K562 (cell line): ENCODE measurements around the gene HEXIM2. TPM values are rescaled to one million over a fixed set of nuclear protein-coding genes. Genes with fewer than 3 reads are reported as not detected.

Experiments used
- CHD2 ChIP-seq: IDR thresholded peaks from 2 replicates; pipeline ENCODE4 v1.6.1; 2011; ENCODE audit warnings: low read depth, low read length
- EP400 ChIP-seq: fragments of 450-650 bp; IDR thresholded peaks from 2 replicates; pipeline ENCODE4 v1.6.1; 2017; ENCODE audit warnings: antibody characterized with exemption, mild to moderate bottlenecking, moderate library complexity
- HMG20B ChIP-seq: fragments of 250-450 bp; sonication (Bioruptor Pico); IDR thresholded peaks from 2 replicates; pipeline ENCODE4 v1.5.0; 2021; ENCODE audit warnings: mild to moderate bottlenecking
- HNRNPLL ChIP-seq: fragments of 200-400 bp; formaldehyde crosslinking; IDR thresholded peaks from 2 replicates; pipeline ENCODE4 v1.6.1; 2017; ENCODE audit warnings: low read length, low read depth, mild to moderate bottlenecking; ENCODE audit not compliant: poor library complexity, severe bottlenecking
- KLF13 ChIP-seq: fragments of 450-650 bp; IDR thresholded peaks from 2 replicates; pipeline ENCODE4 v1.6.1; 2016; ENCODE audit warnings: missing genetic modification characterization, low read depth, mild to moderate bottlenecking, missing compliant biosample characterization, moderate library complexity, borderline replicate concordance
- LCOR ChIP-seq: sonication (generic); formaldehyde crosslinking; IDR thresholded peaks from 2 replicates; pipeline ENCODE4 v1.8.0; 2022; ENCODE audit warnings: mild to moderate bottlenecking, missing genetic modification reagents
- MCM2 ChIP-seq: fragments of 450-650 bp; IDR thresholded peaks from 2 replicates; pipeline ENCODE4 v1.6.1; 2017; ENCODE audit warnings: low read depth, mild to moderate bottlenecking
- NR2F6 ChIP-seq: fragments of 450-650 bp; formaldehyde crosslinking; IDR thresholded peaks from 2 replicates; pipeline ENCODE4 v1.4.0; 2020; ENCODE audit warnings: mild to moderate bottlenecking
- NUFIP1 ChIP-seq: fragments of 450-650 bp; IDR thresholded peaks from 2 replicates; pipeline ENCODE4 v1.6.1; 2018; ENCODE audit not compliant: partially characterized antibody
- PBX2 ChIP-seq, 2 experiments: IDR thresholded peaks in 1 of 2; conservative IDR thresholded peaks in 1 of 2; 2 replicates each; pipeline ENCODE4 v1.6.1; 2016; ENCODE audit warnings: low read depth in 2 of 2, mild to moderate bottlenecking in 1 of 2, missing compliant biosample characterization in 1 of 2, missing genetic modification characterization in 1 of 2, moderate library complexity in 1 of 2
- PKNOX1 ChIP-seq: fragments of 450-650 bp; IDR thresholded peaks from 2 replicates; pipeline ENCODE4 v1.6.1; 2016
- POLR2AphosphoS5 ChIP-seq: IDR thresholded peaks from 2 replicates; pipeline ENCODE4 v1.6.1; 2011; ENCODE audit warnings: mild to moderate bottlenecking, low read depth, low read length, moderate library complexity; ENCODE audit not compliant: control insufficient read depth, insufficient read depth
- RBFOX2 ChIP-seq: fragments of 200-400 bp; formaldehyde crosslinking; IDR thresholded peaks from 2 replicates; pipeline ENCODE4 v1.6.1; 2017; ENCODE audit warnings: low read depth, mild to moderate bottlenecking, low read length, moderate library complexity
- RBM25 ChIP-seq: fragments of 200-400 bp; formaldehyde crosslinking; IDR thresholded peaks from 2 replicates; pipeline ENCODE4 v1.6.1; 2018; ENCODE audit warnings: low read length, low read depth, moderate library complexity; ENCODE audit not compliant: severe bottlenecking
- TEAD4 ChIP-seq, 2 experiments: sonication (generic) in 1 of 2; formaldehyde crosslinking in 1 of 2; IDR thresholded peaks; 2 replicates each; pipeline versions ENCODE4 v1.6.1 to v1.8.0; 2012 to 2022; ENCODE audit warnings: borderline replicate concordance in 1 of 2, inconsistent platforms in 1 of 2, low read length in 1 of 2, mild to moderate bottlenecking in 1 of 2, missing genetic modification reagents in 1 of 2
- U2AF1 ChIP-seq: fragments of 200-400 bp; formaldehyde crosslinking; optimal IDR thresholded peaks from 2 replicates; pipeline ENCODE3; 2017; ENCODE audit warnings: mild to moderate bottlenecking, low read depth, low read length, moderate library complexity
- ZBTB26 ChIP-seq: fragments of 450-650 bp; formaldehyde crosslinking; IDR thresholded peaks from 2 replicates; pipeline ENCODE4 v1.4.0; 2022; ENCODE audit warnings: missing genetic modification characterization
- ZNF12 ChIP-seq: sonication (generic); formaldehyde crosslinking; IDR thresholded peaks from 2 replicates; pipeline ENCODE4 v1.4.0; 2020; ENCODE audit warnings: mild to moderate bottlenecking, missing genetic modification reagents
- ZNF449 ChIP-seq: fragments of 250-450 bp; sonication (Bioruptor Pico); IDR thresholded peaks from 2 replicates; pipeline ENCODE4 v1.8.0; 2022; ENCODE audit warnings: moderate library complexity, mild to moderate bottlenecking, inconsistent platforms
- ZNF766 ChIP-seq: fragments of 200-800 bp; sonication (Bioruptor generic); conservative IDR thresholded peaks from 2 replicates; pipeline ENCODE4 v1.6.1; 2016; ENCODE audit warnings: missing genetic modification characterization, missing compliant biosample characterization
- polyA plus RNA-seq, 8 experiments: library from polyadenylated mRNA; depleted of rRNA in 4 of 8; stranded (reverse) in 5 of 8; unstranded in 3 of 8; fragments of >200 nt; fragmentation: Nextera tagmentation in 2 of 8; fragmentation: Illumina TruSeq in 1 of 8; extraction: Ambion mirVana in 2 of 8; extraction: Trizol in 1 of 8; gene quantifications; 2 replicates each; pipeline versions ENCODE4 v1.2.1 to v1.2.3, GENCODE V29; 2011 to 2014; ENCODE audit warnings: inconsistent platforms in 1 of 8, missing spikeins in 1 of 8
- total RNA-seq, 7 experiments: library from RNA; depleted of rRNA in 6 of 7; stranded (reverse); fragments of >200 nt in 6 of 7; fragmentation: Illumina TruSeq in 2 of 7; extraction: Trizol in 2 of 7; gene quantifications; 2 replicates each; pipeline versions ENCODE4 v1.2.1 to v1.2.3, GENCODE V29; 2011 to 2021; ENCODE audit warnings: low replicate concordance in 1 of 7

Gene HEXIM2
- total and polyA plus RNA-seq, 9 of the 15 experiments (the other 6 are each of a cell fraction or from before 2014, with no cell fraction given): 0.69 to 3.4 (median 1.1) TPM; not detected in 2

- TF ChIP-seq PBX2 (CRISPR knock-in tag; IDR thresholded peaks at IDR 0.05; ENCODE audit: low read depth) (no peak; the same call in 1 of the 2 replicates), PBX2 (tag; conservative IDR thresholded peaks at IDR 0.05; ENCODE audit: low read depth) (peak; percentile 98), ZBTB26 (CRISPR knock-in tag) (peak; percentile 67; the same call in 1 of the 2 replicates), RBFOX2 (peak; percentile 99), TEAD4 (IDR thresholded peaks at IDR 0.05; ENCODE audit: low read length) (peak; percentile 63; the same call in 1 of the 2 replicates), TEAD4 (CRISPR knock-in tag; IDR thresholded peaks at IDR 0.05; ENCODE audit: borderline replicate concordance) (peak; percentile 75; the same call in 1 of the 2 replicates), CHD2 (peak; percentile 92), ZNF766 (CRISPR knock-in tag) (peak; percentile 71; the same call in 1 of the 2 replicates), EP400 (peak; percentile 93), ZNF449 (CRISPR knock-in tag) (no peak), NUFIP1 (peak; percentile 66), RBM25 (peak; percentile 87), HMG20B (CRISPR knock-in tag) (0 out of 2 replicates have a peak, but pooled peaks have one; percentile 57), PKNOX1 (peak; percentile 99), POLR2AphosphoS5 (peak; percentile 86; the same call in 1 of the 2 replicates), ZNF12 (no peak), HNRNPLL (no peak), MCM2 (no peak), LCOR (peak; percentile 69), U2AF1 (peak; percentile 98), KLF13 (tag) (peak; percentile 97), NR2F6 (peak; percentile 12; the same call in 1 of the 2 replicates)
These were observed at the start of gene HEXIM2 (continued) for GRCh38 chr17:45161288-45162024.
